HG03196 (cell line): Measurements from ENCODE around the gene MYADML2.
"Not testable (repeated sequence)": the region's sequence is repeated elsewhere in the genome, so short reads cannot be mapped to it uniquely, and the experiment has no call there.

Experiments
- ATAC-seq: cut with Tn5 transposase; IDR thresholded peaks from one replicate; pipeline ENCODE4 v1.9.1; 2021; ENCODE audit not compliant: unreplicated experiment

Gene MYADML2, protein sequence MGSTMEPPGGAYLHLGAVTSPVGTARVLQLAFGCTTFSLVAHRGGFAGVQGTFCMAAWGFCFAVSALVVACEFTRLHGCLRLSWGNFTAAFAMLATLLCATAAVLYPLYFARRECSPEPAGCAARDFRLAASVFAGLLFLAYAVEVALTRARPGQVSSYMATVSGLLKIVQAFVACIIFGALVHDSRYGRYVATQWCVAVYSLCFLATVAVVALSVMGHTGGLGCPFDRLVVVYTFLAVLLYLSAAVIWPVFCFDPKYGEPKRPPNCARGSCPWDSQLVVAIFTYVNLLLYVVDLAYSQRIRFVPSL

DNA sequence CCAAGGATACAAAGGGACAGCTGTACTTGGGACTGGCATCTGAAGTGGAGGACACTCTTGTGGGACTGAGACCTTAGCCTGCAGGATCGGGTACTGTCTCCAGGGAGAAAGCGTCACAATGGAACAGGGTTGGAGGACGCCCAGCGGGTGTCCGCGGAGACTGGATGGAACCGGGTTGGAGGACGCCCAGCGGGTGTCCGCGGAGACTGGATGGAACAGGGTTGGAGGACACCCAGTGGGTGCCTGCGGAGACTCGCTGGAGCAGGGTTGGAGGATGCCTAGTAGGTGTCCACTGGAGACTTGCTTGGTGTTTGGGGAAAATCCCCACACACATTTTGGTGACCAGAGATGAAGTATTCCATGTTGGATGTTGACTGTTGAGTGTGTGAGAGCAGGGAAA is at the start of gene MYADML2:
MYADML2 (minus strand) TSS at position 45 of the 400 bp plus-strand sequence. CDS start 5,492 bp downstream, outside the sequence.
- no peak for ATAC-seq

DNA sequence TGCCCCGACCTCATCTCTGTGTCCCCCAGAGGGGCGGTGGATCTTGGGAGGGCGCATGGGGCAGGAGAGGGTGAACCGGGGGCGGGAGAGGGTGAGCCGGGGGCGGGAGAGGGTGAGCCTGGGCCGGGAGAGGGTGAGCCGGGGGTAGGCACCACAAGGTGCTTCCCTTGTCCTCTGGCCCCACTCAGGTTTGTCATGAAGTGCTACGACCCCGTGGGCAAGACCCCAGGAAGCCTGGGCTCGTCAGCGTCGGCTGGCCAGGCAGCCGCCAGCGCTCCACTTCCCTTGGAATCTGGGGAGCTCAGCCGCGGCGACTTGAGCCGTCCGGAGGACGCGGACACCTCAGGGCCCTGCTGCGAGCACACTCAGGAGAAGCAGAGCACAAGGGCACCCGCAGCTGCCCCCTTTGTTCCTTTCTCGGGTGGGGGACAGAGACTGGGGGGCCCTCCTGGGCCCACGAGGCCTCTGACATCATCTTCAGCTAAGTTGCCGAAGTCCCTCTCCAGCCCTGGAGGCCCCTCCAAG is 49.3 kb upstream of the MYADML2 start:
- no peak for ATAC-seq

DNA sequence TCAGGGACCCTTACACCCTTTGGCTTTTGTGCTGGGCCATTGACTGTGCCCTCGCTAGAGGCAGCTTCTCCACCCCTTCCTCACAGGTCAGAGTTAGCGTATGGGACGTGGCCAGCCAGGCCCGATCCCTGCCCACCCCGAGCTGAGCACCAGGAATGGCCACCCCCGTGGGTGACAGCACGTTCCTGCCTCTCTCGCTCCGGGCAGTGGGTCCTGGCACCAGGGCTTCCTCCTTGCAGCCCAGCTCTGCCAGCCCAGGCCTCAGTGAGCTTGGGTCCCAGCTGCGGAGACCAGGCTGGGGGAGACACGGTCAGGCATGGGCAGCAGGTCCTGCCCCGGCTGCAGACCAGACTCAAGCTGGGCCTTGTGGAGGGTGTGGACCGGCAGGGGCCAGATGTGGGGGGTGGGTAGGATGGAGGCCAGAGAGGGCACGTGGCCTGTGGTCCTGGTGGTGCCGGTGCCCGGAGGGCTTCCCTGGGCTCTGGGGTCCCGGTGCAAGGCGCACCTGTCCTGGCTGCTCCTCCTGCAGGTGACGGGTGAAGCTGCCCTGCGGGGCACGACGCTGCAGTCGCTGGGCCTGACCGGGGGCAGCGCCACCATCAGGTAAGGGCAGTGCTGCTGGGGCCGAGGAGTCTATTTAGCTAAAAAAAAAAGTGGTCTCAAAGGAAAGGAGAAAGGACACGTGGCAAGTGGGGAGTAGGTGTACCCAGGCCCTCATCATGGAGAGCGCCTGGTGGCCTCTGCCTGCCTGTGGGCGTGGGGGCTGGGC is 48.6 kb upstream of the MYADML2 start:
- no peak for ATAC-seq

DNA sequence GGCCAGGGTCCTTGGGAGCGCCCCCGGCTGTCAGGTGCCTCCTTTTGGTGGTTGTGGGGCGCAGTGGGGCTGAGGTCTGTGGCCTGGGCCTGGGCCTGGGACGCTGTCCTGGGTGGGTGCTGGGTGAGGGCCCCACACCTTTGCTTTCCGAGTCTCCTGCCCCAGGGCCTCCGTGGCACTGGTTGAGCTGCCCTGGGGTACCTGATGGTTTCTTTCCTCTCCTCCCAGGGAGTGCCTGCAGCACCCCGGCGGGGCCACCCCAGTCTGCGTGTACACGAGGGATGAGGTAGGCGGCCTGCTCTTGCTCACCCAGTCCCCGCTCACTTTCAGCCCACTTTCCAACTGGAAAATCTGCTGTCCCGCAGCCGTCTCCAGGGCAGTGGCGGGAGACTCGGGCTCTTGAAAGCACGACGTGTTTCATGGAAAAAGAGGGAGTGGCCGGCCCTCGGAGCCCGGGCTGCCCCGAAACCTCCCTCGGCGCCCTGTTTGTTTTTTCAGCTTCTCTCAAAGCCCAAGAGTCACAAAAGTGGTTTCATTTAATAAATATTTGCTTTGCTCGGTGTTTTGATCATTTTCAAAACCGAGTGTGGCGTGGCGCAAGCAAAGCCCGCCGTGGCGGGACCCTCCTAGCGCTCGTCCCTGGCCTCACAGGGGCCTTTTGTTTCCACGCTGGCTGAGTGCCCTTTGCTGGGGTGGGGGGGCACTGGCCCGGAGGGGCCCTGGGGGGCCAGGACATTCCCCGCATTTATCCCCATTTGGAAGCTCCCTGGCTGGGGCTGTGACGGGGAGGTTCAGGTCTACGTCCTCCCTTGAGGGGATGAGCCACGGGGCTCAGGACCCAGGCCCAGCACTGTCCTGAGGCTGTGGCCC is 47.8 kb upstream of the MYADML2 start:
- no peak for ATAC-seq

DNA sequence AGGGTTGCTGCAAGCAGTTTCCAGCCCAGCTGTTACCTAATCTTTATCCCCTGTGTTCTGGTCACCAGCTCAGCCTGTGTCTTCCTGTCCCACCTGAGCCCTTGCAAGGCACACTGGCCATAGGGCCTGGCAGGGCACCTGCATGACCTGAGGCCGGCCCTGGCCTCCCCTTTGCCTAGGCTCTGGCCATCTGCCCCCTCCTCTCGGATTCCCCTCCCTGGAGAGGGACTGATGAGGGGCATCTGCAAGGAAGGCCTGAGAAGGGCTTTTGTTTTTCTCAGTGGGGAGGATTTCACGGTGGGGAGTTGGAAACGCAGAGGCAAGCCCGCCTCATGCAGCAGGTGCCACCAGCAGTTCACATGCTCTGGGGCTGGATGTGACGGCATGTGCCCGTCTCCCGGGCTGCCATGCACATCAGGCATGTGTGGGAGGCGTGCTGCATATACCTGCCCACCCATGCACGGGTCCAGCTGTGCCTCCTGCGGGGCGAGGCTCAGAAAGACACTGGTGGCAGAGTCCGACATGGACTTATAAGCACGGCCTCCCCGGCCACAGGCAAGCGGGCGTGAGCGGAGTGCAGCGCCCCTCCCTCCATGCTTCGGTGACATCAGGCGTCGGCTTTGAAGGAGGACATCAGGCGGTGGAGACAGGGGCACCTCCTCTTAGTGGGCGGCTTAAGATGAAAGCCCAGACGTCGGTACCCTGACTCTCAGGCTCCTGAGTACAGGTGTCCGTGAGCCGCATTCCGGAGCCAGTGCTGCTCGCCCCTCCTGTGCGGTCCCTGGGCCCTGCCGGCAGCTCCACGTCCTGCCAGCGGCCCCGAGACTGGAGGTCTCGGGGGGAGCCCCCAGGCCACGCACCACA is 46.9 kb upstream of the MYADML2 start:
- no peak for ATAC-seq

DNA sequence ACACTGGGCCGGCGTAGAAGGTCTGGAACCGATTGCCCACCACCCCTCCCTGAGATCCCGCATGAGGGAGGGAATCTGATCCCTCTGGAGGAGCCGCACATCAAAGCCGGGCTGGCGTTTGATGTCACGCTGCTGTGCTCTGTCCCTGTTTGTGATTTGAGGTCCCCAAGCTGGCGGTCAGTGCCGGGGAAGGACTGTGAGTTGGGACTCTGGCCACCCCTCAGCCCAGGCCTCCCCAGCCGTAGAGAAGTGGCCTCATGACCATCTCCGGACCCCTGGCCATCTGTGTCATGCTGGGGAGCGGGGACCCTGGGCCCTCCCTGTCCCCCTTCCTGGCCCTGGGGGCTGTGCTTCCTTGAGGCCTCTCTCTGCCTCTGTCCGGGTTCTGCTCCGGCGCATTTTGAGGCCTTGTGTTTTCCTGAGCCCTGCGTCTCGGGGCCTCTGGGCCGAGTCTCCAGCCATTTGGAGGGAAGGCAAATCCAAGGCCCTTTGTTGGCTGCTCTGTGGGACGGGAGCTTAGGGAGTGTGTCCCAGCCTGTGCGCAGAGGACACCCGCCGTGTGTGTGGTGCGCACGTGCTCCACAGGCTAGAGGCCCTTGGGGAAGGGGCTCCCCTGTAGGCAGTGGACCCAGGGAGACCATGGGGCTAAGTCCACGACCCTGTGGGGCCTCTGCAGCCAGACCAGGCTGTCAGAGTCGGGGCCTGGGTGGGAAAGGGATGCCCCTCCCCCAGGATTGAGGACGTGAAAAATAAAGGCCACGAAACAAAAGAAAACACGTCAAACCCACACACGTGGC is 45.5 kb upstream of the MYADML2 start:
- ATAC-seq = no peak

DNA sequence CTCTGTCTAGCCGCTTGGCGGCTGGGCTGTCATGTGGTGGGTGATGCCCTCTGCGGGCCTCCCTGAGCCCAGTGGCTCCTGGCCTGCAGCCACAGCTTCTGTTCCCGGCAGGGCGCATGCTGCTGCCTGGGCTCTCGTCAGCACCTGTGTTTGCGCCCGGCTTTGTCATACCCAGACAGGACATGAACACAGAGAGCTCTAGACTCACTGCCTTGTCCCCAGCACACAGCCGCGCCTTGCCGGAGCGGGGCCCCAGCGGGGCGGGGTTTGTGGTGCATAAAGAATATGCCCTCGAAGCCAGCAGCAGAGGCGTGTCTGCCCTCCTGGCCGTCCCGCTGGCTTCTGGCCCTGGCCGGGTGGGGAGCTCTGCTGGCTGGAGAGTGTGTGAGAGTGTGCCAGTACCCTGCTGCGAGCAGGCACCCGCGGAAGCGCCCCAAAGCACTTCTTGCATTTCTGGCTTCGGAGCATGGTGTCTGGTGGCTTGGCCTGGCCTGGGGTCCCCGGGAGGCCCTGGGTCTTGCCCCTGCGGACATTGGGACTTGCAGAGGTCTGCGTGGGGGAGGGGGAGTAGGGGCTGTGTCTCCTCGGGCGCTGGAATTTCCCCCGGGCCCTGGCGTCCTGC is 44.8 kb upstream of the MYADML2 start:
- no peak for ATAC-seq

DNA sequence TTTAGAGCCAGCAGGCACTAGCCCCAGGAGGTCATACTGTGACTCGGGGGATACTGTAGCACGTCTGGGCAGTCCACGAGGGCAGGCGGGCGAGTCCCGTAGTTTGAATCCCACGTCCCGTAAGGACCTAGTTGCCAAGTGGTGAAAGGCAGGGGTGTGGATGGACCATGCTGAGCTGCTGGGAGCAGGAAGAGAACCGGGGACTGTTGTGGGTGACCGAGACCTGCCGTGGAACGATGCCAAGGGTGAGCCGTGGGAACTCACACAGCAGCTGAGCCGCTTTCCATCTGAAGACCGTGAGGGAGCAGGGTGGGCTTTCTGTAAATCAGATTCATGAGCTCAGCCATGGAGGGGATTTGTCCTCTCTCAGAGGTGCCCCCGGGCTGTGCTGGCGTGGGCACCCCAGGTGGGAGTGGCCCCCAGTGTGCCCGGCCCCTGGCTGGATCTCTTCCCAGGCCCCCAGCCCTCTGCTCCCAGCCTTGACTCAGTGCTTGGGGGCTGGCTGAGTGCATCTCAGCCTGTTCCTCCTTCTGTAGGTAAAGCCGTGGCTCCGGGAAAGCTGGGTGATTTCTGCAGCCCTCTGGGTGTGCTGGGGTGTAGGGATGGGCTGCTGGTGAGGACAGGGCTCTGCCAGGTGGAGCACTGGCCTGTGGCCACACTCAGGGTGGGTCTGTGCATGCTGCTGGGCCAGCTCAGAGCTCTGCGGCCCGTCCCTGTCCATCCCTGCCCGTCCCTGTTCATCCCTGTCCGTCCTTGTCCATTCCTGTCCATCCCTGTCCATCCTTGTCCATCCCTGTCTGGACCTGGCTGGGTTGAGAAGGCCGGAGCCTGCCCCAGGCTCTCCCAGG is 44.0 kb upstream of the MYADML2 start:
- no peak for ATAC-seq

DNA sequence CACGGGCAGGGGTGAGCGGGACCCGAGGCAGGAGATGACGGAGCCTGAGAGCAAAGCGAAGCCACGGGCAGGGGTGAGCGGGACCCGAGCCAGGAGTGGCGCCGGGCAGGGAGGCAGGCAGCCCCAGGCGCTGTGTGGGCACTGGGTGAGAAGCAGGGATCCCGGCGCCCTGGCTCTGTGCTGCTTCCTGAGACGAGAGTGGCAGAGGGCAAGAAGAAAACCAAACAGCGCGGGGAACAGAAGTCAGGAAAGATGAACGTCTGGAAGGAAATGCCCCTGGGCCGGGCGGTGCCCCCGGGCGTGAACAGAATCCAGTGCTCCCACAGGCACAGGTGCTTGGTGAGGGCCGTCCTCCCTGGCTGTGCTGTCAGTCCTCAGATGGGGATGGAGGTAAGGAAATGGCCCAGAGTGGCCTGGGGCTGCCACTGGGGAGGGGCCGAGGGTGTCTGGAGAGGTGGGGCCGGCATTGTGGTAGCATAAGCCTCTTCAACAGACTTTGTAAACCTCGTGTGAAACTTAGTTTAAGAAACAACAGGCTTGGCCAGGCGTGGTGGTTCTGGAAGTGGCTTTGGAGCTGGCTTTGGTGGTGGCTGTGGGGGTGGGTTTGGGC is 40.2 kb upstream of the MYADML2 start:
- ATAC-seq = no peak

DNA sequence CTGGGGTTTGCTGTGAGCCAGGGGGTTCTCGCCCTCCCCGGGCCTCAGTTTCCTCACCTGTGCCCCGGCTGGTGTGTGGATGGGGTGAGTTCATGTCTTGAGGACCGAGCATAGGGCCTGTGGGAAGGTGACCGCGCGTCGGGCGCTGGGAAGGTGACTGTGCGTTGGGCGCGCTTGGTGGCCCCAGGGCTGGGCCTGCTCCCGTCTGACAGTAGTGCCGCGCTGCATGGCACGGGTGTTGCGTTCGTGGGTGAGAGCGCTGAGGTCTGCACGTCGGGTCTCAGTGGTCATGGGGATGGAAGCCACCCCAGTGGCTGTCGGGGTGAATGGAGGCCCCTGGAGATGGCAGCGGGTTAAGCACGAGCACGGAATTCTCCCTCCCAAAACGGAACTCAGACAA is 39.6 kb upstream of the MYADML2 start:
- no peak for ATAC-seq

DNA sequence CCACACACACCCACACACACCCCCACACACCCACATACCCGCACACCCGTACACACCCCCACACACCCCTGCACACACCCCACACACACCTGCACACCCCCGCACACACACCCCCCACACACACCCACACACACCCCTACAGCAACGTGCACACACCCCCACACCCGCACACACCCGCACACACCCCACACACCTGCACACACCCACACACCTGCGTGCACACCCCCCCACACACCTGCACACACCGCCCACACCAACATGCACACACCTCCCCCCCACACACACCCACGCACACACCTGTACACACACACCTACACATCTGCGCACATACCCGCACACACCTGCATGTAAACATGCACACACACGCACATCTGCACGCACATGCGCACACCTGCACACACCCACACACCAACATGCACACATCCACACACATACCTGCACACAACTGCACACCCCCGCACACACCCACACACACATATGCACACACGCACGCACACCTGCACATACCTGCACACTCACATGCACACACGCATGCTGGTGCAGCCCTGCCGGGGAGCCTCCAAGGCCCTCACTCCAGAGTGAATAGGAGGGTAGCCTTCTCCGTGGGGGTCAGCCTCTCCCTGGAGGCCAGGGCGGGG is 37.9 kb upstream of the MYADML2 start:
- no peak for ATAC-seq

DNA sequence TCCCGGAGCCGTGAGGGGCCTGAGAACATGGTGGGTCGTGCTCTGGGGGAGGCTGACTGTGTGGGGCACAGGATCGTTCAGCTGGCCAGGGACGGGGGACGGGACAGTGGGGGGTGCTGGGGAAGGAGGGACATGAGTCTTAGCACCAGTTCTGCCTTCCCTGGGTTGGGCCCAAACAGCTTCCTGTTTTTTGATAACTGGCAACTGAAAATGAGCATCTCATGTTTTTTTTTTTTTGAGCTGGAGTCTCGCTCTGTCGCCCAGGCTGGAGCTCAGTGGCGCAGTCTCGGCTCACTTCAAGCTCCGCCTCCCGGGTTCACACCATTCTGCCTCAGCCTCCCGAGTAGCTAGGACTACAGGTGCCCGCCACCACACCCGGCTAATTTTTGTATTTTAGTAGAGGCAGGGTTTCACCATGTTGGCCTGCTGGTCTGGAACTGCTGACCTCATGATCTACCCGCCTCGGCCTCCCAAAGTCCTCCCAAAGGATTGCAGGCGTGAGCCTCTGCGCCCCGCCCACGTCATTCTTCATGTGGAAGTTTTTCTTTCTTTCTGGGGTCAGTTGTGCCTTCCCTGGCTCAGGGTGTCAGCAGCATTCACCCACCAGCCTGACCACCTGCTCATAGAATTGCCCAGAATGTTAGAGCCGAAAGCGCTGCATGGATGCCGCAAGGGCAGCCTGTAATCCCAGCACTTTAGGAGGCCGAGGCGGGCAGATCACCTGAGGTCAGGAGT is 36.8 kb upstream of the MYADML2 start:
- no peak for ATAC-seq

DNA sequence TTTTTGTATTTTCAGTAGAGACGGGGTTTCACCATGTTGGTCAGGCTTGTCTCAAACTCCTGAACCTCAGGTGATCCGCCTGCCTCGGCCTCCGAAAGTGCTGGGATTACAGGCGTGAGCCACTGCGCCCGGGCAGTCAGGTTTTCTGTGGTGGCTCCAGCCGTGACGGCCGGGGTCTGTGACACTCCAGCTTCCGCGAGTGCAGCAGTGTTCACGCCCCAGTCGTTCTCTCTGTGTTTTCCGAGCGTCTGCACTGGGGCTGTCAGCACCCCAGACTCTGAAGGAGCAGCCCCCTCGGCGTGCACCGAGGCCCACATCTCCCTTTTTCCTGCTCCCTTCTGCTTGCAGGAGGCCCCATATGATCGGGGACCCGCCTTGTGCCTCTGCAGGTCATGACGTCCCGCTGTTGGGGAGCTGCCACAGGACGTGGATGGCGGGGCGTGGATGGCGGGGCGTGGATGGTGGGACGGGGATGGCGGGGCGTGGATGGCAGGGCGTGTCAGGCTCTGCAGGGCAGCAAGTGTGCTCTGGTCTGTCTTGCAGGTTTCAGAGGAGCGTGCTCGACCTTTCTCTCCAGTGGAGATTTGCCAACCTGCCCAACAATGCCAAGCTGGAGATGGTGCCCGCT is 36.1 kb upstream of the MYADML2 start:
- ATAC-seq = no peak

DNA sequence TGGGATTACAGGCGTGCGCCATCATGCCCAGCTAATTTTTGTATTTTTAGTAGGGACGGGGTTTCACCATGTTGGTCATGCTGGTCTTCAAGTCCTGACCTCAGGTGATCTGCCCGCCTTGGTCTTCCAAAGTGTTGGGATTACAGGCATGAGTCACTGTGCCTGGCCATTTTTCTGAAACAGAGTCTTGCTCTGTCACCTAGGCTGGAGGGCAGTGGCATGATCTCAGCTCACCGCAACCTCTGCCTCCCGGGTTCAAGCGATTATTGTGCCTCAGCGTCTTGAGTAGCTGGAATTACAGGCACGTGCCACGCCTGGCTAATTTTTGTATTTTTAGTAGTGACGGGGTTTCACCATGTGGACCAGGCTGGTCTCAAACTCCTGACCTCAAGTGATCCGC is 34.5 kb upstream of the MYADML2 start:
- not testable (repeated sequence) for ATAC-seq

DNA sequence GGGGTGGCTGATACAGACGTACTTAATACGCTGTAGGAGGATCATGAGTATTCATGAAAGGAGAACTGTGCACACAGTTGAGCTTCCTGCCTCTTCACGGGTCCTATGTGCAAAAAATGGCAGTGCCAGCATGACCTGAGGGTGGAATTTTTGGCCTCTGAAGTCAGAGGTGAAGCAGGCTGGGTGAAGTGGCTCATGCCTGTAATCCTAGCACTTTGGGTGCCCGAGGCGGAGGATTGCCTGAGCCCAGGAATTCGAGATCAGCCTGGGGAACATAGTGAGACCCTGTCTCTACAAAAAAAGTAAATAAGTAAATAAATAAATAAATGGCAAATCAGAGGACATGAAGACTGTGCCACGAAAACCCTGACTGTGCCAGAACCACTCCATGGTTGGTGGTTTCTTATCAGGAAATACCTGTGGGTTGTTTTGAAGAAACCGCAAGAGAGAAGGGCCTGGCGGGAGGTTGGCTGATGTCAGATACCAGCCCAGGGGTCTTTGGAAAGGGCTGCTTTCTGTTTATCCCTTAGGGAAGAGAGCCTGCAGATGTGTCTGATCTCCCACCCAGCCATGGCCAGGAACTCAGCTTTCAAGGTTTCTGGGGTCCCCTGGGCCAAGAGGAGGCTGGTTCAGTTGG is 33.8 kb upstream of the MYADML2 start:
- no peak for ATAC-seq

DNA sequence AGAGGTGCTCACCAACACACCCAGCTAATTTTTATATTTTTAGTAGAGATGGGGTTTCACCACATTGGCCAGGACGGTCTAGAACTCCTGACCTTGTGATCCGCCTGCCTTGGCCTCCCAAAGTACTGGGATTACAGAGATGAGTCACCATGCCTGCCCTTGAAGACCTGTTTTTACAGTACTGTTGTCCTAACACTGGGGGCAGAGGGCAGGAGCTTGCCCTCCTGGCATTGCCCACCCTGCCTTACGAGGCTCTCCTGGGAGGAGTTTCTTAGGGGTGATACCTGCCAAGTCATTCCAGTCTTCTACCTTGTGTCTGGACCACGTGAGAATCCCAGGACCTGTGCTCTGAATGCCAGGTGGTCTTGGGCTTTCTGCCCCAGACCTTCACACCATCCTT is 33.1 kb upstream of the MYADML2 start:
- ATAC-seq = no peak
